Colonic mucosa (tissue), 4 donors: ENCODE results near the gene APOL2. TPM values are rescaled to one million over a fixed set of nuclear protein-coding genes. Genes with fewer than 3 reads are reported as not detected.

Experiments used
- DNase-seq: peaks from one replicate; pipeline ENCODE4 v3.0.0-alpha.2; 2020
- H3K27ac ChIP-seq: fragments of 200-600 bp; one replicate; pipeline ENCODE4 v1.8.0; 2021
- H3K27me3 ChIP-seq: fragments of 200-600 bp; one replicate; pipeline ENCODE4 v1.8.0; 2021
- H3K36me3 ChIP-seq: fragments of 200-600 bp; one replicate; pipeline ENCODE4 v1.8.0; 2021
- H3K4me1 ChIP-seq: fragments of 200-600 bp; one replicate; pipeline ENCODE4 v1.8.0; 2021; ENCODE audit warnings: mild to moderate bottlenecking
- H3K4me3 ChIP-seq: fragments of 200-600 bp; one replicate; pipeline ENCODE4 v1.8.0; 2021
- H3K9ac ChIP-seq, 2 donors: one replicate each; pipeline ENCODE4 v1.7.0; 2013; ENCODE audit warnings: control low read depth in 2 of 2, low read depth in 2 of 2, low read length in 2 of 2
- H3K9me3 ChIP-seq: fragments of 200-600 bp; one replicate; pipeline ENCODE4 v1.8.0; 2021
- intact Hi-C: fragments of 100-400 bp; cut with DNase I; formaldehyde crosslinking; loops from one replicate; pipeline ENCODE4 v1.14.1; 2022
- microRNA-seq: library from miRNA; unstranded; fragments of <30 nt; microRNA quantifications from one replicate; pipeline ENCODE4, GENCODE V29; 2019
- total RNA-seq, 2 donors: library from RNA; stranded (reverse); fragmentation: NEBNext Ultra II Directional in 1 of 2; extraction: Animal tissue kit (Norgen Biotek cat#: 25700) in 1 of 2; gene quantifications; one replicate each; pipeline ENCODE4 v1.2.1, GENCODE V29; 2021
- TF ChIP-seq, protein P1 (sequence below): fragments of 200-600 bp; IDR thresholded peaks from one replicate; pipeline ENCODE4 v1.8.0; 2022; ENCODE audit warnings: antibody characterized with exemption, mild to moderate bottlenecking
- donor health status: healthy.
- donor health status: DM: no; HTN: no; CAD: no.
- donor health status: DM: no; HTN: no; CAD: no.

Gene APOL2
- total RNA-seq, 2 donors from 2014 or later, result 27.5 to 29.4 TPM

DNA sequence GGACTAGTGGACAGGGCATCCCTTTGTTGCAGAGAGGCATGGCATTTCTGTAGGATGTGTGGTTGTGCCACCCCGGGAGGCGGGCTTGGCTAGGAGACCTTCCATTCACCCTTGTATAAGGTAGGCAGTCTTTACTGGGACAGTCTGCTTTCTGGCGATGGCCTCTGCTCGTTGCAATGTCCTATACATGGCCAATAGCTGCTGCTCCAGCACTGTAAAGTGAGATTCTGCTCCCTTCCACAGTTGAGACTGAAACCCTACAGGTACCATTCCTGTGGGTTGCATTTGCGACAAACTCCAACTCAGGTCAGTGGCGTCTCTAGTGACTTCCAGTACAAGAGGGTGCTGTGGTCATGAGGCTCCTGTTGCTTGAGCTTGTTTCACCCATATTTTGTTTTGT lies 58.4 kb downstream of the APOL2 start:
- H3K27ac ChIP-seq, result no peak overlapping the region
- H3K36me3 ChIP-seq, result no peaks in the 10 kb centered on the region
- H3K9ac ChIP-seq, result no peak overlapping the region
- no peaks in the 10 kb centered on the region for H3K9me3 ChIP-seq
- no peak for DNase-seq
- intact Hi-C loops, result loop anchor here (2.0 kb wide), 1 partner anchor 34 kb away; no protein-coding TSS in a partner anchor
- TF ChIP-seq, protein P1, sequence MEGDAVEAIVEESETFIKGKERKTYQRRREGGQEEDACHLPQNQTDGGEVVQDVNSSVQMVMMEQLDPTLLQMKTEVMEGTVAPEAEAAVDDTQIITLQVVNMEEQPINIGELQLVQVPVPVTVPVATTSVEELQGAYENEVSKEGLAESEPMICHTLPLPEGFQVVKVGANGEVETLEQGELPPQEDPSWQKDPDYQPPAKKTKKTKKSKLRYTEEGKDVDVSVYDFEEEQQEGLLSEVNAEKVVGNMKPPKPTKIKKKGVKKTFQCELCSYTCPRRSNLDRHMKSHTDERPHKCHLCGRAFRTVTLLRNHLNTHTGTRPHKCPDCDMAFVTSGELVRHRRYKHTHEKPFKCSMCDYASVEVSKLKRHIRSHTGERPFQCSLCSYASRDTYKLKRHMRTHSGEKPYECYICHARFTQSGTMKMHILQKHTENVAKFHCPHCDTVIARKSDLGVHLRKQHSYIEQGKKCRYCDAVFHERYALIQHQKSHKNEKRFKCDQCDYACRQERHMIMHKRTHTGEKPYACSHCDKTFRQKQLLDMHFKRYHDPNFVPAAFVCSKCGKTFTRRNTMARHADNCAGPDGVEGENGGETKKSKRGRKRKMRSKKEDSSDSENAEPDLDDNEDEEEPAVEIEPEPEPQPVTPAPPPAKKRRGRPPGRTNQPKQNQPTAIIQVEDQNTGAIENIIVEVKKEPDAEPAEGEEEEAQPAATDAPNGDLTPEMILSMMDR, result no peak
- H3K4me3 ChIP-seq, result no peak overlapping the region
- H3K4me1 ChIP-seq, result no peaks in the 10 kb centered on the region
- H3K27me3 ChIP-seq, result no peaks in the 10 kb centered on the region

DNA sequence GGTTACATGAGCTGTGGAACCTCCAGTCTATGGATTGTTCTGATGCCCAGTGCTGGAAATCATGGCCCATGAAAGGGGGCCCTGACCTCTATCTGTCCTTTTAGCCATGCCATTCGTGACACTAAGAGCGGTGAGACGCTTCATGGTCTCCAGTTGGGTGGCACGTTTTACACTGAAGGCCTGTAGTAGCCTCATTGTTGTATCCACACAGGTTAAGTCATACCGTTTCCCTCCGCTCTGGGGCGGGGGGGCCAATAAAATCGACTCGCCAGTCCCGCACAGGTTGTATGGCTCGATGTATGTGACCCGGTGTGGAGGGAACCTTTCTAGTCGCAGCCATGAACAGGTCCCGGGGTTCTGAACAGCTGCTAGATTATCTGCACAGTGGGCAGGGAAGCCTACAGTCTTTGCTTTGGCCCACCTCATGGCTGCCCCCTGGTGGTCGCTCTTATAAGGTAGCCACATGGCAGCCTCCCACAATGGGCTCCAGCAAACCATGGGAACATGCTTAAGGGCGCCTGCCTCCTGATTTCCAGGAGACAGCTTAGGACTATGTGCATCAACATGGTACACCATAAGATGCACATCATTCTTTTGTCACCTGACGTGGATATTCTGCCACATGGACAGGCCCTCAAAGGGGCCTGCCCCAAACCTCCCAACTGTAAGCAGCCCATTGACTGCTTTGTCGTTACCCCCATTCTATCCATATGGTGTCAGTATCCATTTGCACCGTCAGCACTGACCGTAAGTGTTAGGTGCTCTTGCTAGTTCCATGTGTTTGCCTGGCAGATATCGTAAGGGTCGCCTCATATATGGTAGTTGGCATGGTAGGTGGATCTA lies 59.1 kb downstream of the APOL2 start:
- Histone ChIP-seq H3K36me3 (no peaks in the 10 kb centered on the region), H3K9ac (no peak overlapping the region), H3K27ac (no peak overlapping the region), H3K4me3 (no peak overlapping the region), H3K4me1 (no peaks in the 10 kb centered on the region), H3K27me3 (no peaks in the 10 kb centered on the region), H3K9me3 (no peaks in the 10 kb centered on the region)
- peak; percentile 85 for DNase-seq
- TF ChIP-seq, protein P1, result peak; percentile 87
- intact Hi-C loops, result loop anchor here (2.0 kb wide), 1 partner anchor 33 kb away; no protein-coding TSS in a partner anchor

DNA sequence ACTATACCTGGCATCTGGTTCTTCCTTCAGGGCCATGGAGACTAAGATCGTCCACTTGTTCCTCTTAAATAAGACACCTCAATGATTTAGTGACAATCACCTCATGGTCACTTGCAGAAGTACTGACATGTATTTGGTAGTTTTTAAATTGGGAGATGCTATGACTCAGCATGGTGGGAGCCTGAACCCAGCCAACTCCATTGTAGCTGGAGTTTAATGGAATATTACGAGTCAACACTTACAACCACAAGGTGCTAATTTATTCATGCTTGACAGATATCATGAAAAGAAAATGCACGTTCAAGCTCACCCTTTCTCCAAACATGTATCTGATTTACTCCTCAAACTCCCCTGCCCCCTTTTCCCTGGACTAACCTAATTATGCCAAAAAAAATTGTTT lies 62.2 kb downstream of the APOL2 start:
- no peak for DNase-seq
- Histone ChIP-seq H3K27ac (no peak overlapping the region), H3K36me3 (no peaks in the 10 kb centered on the region), H3K4me1 (no peaks in the 10 kb centered on the region), H3K9ac (no peak overlapping the region), H3K4me3 (no peak overlapping the region), H3K27me3 (no peaks in the 10 kb centered on the region), H3K9me3 (no peaks in the 10 kb centered on the region)
- TF ChIP-seq, protein P1, result no peak
- intact Hi-C loops, result no loop called here

Small RNA genes lying within 50 kb of the gene (microRNA-seq; reads per million reads assigned to microRNA genes)
- not detected for gene MIR6819

Other genes with a start within 250 kb of the APOL2 start
- gene RBFOX2, start 210.7 kb downstream of the APOL2 start, total RNA-seq, result 10 to 100 TPM; 44.4 to 60.2 TPM
- 1 to 10 TPM; 5.9 to 9.6 TPM for gene APOL3, start 78.8 kb downstream of the APOL2 start, total RNA-seq
- 1 to 10 TPM; 1.9 to 2.3 TPM for gene APOL4, start 37.7 kb downstream of the APOL2 start, total RNA-seq
- 10 to 100 TPM; 14.7 to 34.6 TPM for gene APOL1, start 13.6 kb upstream of the APOL2 start, total RNA-seq
- 100 to 1,000 TPM; 711 to 719 TPM for gene MYH9, start 148.4 kb upstream of the APOL2 start, total RNA-seq
- gene TXN2, start 242.1 kb upstream of the APOL2 start, total RNA-seq, result 100 to 1,000 TPM; 101 to 142 TPM